ENCODE results near the gene VWA5B2. TPM values are rescaled to one million over a fixed set of nuclear protein-coding genes. Genes with fewer than 3 reads are reported as not detected.

Gene VWA5B2
- total RNA-seq, 1 experiment from 2014 or later = 10.6 TPM

- H4K20me1 ChIP-seq (ENCODE audit: insufficient read depth) = no peaks in the 10 kb centered on the region
- no peaks in the 10 kb centered on the region for H3K27me3 ChIP-seq (ENCODE audit: insufficient read depth, low read length)
- H3K4me1 ChIP-seq (ENCODE audit: control insufficient read depth in 1 of 2, insufficient read depth in 2 of 2, low read length in 2 of 2) = peaks cover 3 to 4% of the 10 kb centered on the region in 2 experiments; a peak in 3 of 4 replicates
- POLR2A ChIA-PET = no interaction called here
- TF ChIP-seq MAX (IDR thresholded peaks at IDR 0.05) (no peak), EGR1 (IDR thresholded peaks at IDR 0.05; ENCODE audit: low read depth) (no peak), JUND (IDR thresholded peaks at IDR 0.05) (no peak), REST (IDR thresholded peaks at IDR 0.05; ENCODE audit: low read depth) (no peak), TCF7L2 (IDR thresholded peaks at IDR 0.05; ENCODE audit: borderline replicate concordance, extremely low read depth, insufficient read depth, insufficient read length) (no peak), ZNF274 (IDR thresholded peaks at IDR 0.05; ENCODE audit: low read depth, low read length) (no peak)
- intact Hi-C loops (cut with micrococcal nuclease) = no loop called here
- peaks cover 22 to 23% of the 10 kb centered on the region in 2 experiments; a peak in 3 of 4 replicates for H3K36me3 ChIP-seq (ENCODE audit: control insufficient read depth in 1 of 2, insufficient read depth in 2 of 2, low read length in 2 of 2)
- RAD21 ChIA-PET (ENCODE audit: low non-redundant PET in 1 of 2, low total read pairs in 2 of 2, uncharacterized antibody in 2 of 2, unreplicated experiment in 2 of 2) = interaction anchor here in 1 of 2 experiments (1.2 kb wide), 1 partner anchor 12 kb away, joined by 3 read pairs; no protein-coding TSS in a partner anchor
- no TSS peak for BruUV-seq (replicated peaks)
- no peak for ATAC-seq
- H3K9ac ChIP-seq (ENCODE audit: low read length) = no peak overlapping the region
- no peaks in the 10 kb centered on the region for H3K9me3 ChIP-seq (ENCODE audit: control insufficient read depth in 1 of 2, insufficient read depth in 1 of 2, low read depth in 1 of 2, low read length in 2 of 2)
- H2AFZ ChIP-seq (ENCODE audit: low read depth, low read length, poor library complexity, severe bottlenecking) = no peak overlapping the region
- H3K9me2 ChIP-seq (ENCODE audit: insufficient read depth) = no peaks in the 10 kb centered on the region
- no peak for DNase-seq (ENCODE audit: low read depth, low spot score)
- H3K79me2 ChIP-seq (ENCODE audit: insufficient read depth, low read length) = no peaks in the 10 kb centered on the region
- CTCF ChIA-PET = interaction anchor here (0.9 to 1.8 kb wide), 2 partner anchors 10 to 14 kb away, joined by 3 to 4 read pairs; no protein-coding TSS in a partner anchor
- H3K4me2 ChIP-seq (ENCODE audit: low read length) = no peak overlapping the region
- H3K4me3 ChIP-seq (replicated peaks in 1 of 2; ENCODE audit: low read depth in 1 of 2, low read length in 2 of 2) = no peak overlapping the region
- no peak overlapping the region for H3K27ac ChIP-seq (ENCODE audit: low read depth, low read length)
These were observed 10.3 kb downstream of the VWA5B2 start for GRCh38 chr3:184239708-184240107.
